ENCODE data around the gene RTL1. TPM values are rescaled to one million over a fixed set of nuclear protein-coding genes. Genes with fewer than 3 reads are reported as not detected.

RTL1 gene
- total RNA-seq, 1 experiment from 2014 or later, result not detected

- Histone ChIP-seq H3K79me2 (ENCODE audit: low read length) (no peaks in the 10 kb centered on the region), H3K27me3 (ENCODE audit: low read length) (peaks cover 2% of the 10 kb centered on the region; the same call in 1 of the 2 replicates), H4K20me1 (ENCODE audit: low read length) (no peaks in the 10 kb centered on the region), H3F3A (ENCODE audit: low read length, unreplicated experiment) (no peaks in the 10 kb centered on the region), H3K4me3 (ENCODE audit: low read length) (no peak overlapping the region), H3K9me3 (ENCODE audit: low read length) (no peaks in the 10 kb centered on the region), H3K36me3 (ENCODE audit: low read depth, low read length) (no peaks in the 10 kb centered on the region), H3K9ac (ENCODE audit: low read length) (no peak overlapping the region), H3K4me2 (ENCODE audit: low read length) (no peak overlapping the region), H3K9me2 (replicated peaks; ENCODE audit: low read length) (no peaks in the 10 kb centered on the region), H3K27ac (ENCODE audit: low read length) (no peak overlapping the region), H3K4me1 (ENCODE audit: insufficient read depth, low read length) (no peaks in the 10 kb centered on the region), H2AFZ (ENCODE audit: low read length) (no peak overlapping the region)
- no peak for ATAC-seq
- no peak for TF ChIP-seq EZH2 (IDR thresholded peaks at IDR 0.05; ENCODE audit: low read length, unreplicated experiment)
- no peak for TF ChIP-seq CTCF (conservative IDR thresholded peaks at IDR 0.05; ENCODE audit: low read depth, low read length)
- TF ChIP-seq EZH2phosphoT487 (IDR thresholded peaks at IDR 0.05; ENCODE audit: borderline replicate concordance, low read length), result no peak
- ChIA-PET CTCF (no interaction called here), POLR2A (ENCODE audit: unreplicated experiment) (no interaction called here)
- no peak for DNase-seq
- intact Hi-C loops (cut with micrococcal nuclease), result no loop called here
- BruUV-seq (replicated peaks), result no TSS peak
Measured at GRCh38 chr14:100884456-100884855, 19.1 kb downstream of the RTL1 start.

DNA sequence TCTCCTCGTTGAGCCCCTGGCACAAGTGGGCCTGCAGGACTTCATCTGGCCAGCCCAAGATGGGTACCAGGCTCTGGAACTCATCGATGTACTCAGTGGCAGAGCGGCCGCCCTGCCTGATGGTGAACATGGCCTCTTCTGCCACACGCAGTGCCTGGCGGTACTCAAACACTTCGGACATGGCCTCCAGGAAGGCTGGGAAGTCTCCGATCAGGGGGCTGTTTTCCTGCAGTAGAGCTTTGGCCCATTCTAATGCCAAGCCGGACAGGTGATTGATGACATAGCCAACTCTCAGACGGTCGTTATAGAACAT is 19.8 kb downstream of the RTL1 start:
- POLR2A ChIA-PET (ENCODE audit: unreplicated experiment), result no interaction called here
- Histone ChIP-seq H3K4me1 (ENCODE audit: insufficient read depth, low read length) (no peaks in the 10 kb centered on the region), H3K4me2 (ENCODE audit: low read length) (no peak overlapping the region), H3K36me3 (ENCODE audit: low read depth, low read length) (no peaks in the 10 kb centered on the region), H3F3A (ENCODE audit: low read length, unreplicated experiment) (no peaks in the 10 kb centered on the region), H3K9ac (ENCODE audit: low read length) (no peak overlapping the region), H3K4me3 (ENCODE audit: low read length) (no peak overlapping the region), H2AFZ (ENCODE audit: low read length) (no peak overlapping the region), H3K9me2 (replicated peaks; ENCODE audit: low read length) (no peaks in the 10 kb centered on the region), H3K27me3 (ENCODE audit: low read length) (peaks cover 2% of the 10 kb centered on the region; the same call in 1 of the 2 replicates), H4K20me1 (ENCODE audit: low read length) (no peaks in the 10 kb centered on the region), H3K9me3 (ENCODE audit: low read length) (no peaks in the 10 kb centered on the region), H3K27ac (ENCODE audit: low read length) (no peak overlapping the region), H3K79me2 (ENCODE audit: low read length) (no peaks in the 10 kb centered on the region)
- no TSS peak for BruUV-seq (replicated peaks)
- DNase-seq (no peak), ATAC-seq (no peak)
- CTCF ChIA-PET, result no interaction called here
- TF ChIP-seq CTCF (conservative IDR thresholded peaks at IDR 0.05; ENCODE audit: low read depth, low read length) (no peak), EZH2phosphoT487 (IDR thresholded peaks at IDR 0.05; ENCODE audit: borderline replicate concordance, low read length) (no peak), EZH2 (IDR thresholded peaks at IDR 0.05; ENCODE audit: low read length, unreplicated experiment) (no peak)
- intact Hi-C loops (cut with micrococcal nuclease), result no loop called here

GRCh38 chr14:100882991-100883788 is 20.3 kb downstream of the RTL1 start:
- CTCF ChIA-PET, result no interaction called here
- no peak for DNase-seq
- Histone ChIP-seq H3K79me2 (ENCODE audit: low read length) (no peaks in the 10 kb centered on the region), H3K27me3 (ENCODE audit: low read length) (peaks cover 2% of the 10 kb centered on the region; the same call in 1 of the 2 replicates), H3K9me3 (ENCODE audit: low read length) (no peaks in the 10 kb centered on the region), H4K20me1 (ENCODE audit: low read length) (no peaks in the 10 kb centered on the region), H3K4me3 (ENCODE audit: low read length) (no peak overlapping the region), H3K4me2 (ENCODE audit: low read length) (no peak overlapping the region), H3K36me3 (ENCODE audit: low read depth, low read length) (no peaks in the 10 kb centered on the region), H3K27ac (ENCODE audit: low read length) (no peak overlapping the region), H3K9ac (ENCODE audit: low read length) (no peak overlapping the region), H3K4me1 (ENCODE audit: insufficient read depth, low read length) (no peaks in the 10 kb centered on the region), H3F3A (ENCODE audit: low read length, unreplicated experiment) (no peaks in the 10 kb centered on the region), H2AFZ (ENCODE audit: low read length) (no peak overlapping the region), H3K9me2 (replicated peaks; ENCODE audit: low read length) (no peaks in the 10 kb centered on the region)
- intact Hi-C loops (cut with micrococcal nuclease), result no loop called here
- BruUV-seq (replicated peaks), result no TSS peak
- ATAC-seq, result no peak
- POLR2A ChIA-PET (ENCODE audit: unreplicated experiment), result no interaction called here
- TF ChIP-seq CTCF (conservative IDR thresholded peaks at IDR 0.05; ENCODE audit: low read depth, low read length), result no peak
- no peak for TF ChIP-seq EZH2phosphoT487 (IDR thresholded peaks at IDR 0.05; ENCODE audit: borderline replicate concordance, low read length)
- no peak for TF ChIP-seq EZH2 (IDR thresholded peaks at IDR 0.05; ENCODE audit: low read length, unreplicated experiment)

Measured in PC-3 (cell line).